ENCODE data around the gene KCNJ3. TPM values are rescaled to one million over a fixed set of nuclear protein-coding genes. Genes with fewer than 3 reads are reported as not detected.

The KCNJ3 gene
- polyA plus RNA-seq, 3 donors: not detected

- no peak overlapping the region for H2AFZ ChIP-seq (ENCODE audit: insufficient read depth, low read depth, low read length, poor library complexity, severe bottlenecking)
- no peak overlapping the region for H3K9ac ChIP-seq (ENCODE audit: insufficient read depth, low read length, poor library complexity, severe bottlenecking)
- no peaks in the 10 kb centered on the region for H3K27me3 Mint-ChIP-seq (ENCODE audit: low read depth in 3 of 3)
- no peak overlapping the region for H3K4me3 ChIP-seq (replicated peaks in 1 of 3; ENCODE audit: low read depth in 2 of 3, low read length in 3 of 3)
- H3K9me3 ChIP-seq (replicated peaks in 1 of 2; ENCODE audit: control insufficient read depth in 1 of 2, insufficient read depth in 1 of 2, low read length in 2 of 2): no peaks in the 10 kb centered on the region
- no CpG with 5 or more reads among the region's 1 CpG for WGBS (ENCODE audit: insufficient coverage)
- peaks cover 0 to 3% (median 0%) of the 10 kb centered on the region in 7 donors for H3K9me3 Mint-ChIP-seq
- H3K36me3 ChIP-seq (replicated peaks in 1 of 2; ENCODE audit: control insufficient read depth in 1 of 2, insufficient read depth in 2 of 2, low read length in 2 of 2): no peaks in the 10 kb centered on the region
- no peak for DNase-seq
- H4K20me1 ChIP-seq (ENCODE audit: insufficient read depth, low read length): no peaks in the 10 kb centered on the region
- no peak overlapping the region for H3K4me3 Mint-ChIP-seq
- no peak for TF ChIP-seq CTCF (IDR thresholded peaks at IDR 0.05)
- H3K27ac Mint-ChIP-seq: no peak overlapping the region
- no peaks in the 10 kb centered on the region for H3K4me1 ChIP-seq (ENCODE audit: control insufficient read depth in 1 of 2, insufficient read depth in 2 of 2, low read length in 2 of 2)
- H3K27me3 ChIP-seq (ENCODE audit: control insufficient read depth in 2 of 2, insufficient read depth in 2 of 2, low read length in 2 of 2): no peaks in the 10 kb centered on the region
- H3K36me3 Mint-ChIP-seq: no peaks in the 10 kb centered on the region
- intact Hi-C loops (cut with micrococcal nuclease): no loop called here
- H3K4me2 ChIP-seq (replicated peaks; ENCODE audit: extremely low read depth, low read length, poor library complexity, severe bottlenecking): no peak overlapping the region
- H3K27ac ChIP-seq (ENCODE audit: low read depth in 1 of 2, low read length in 2 of 2): no peak overlapping the region
- H3K79me2 ChIP-seq (ENCODE audit: insufficient read depth, low read length): no peaks in the 10 kb centered on the region
- H3K4me1 Mint-ChIP-seq: no peaks in the 10 kb centered on the region
These were observed 28.4 kb upstream of the KCNJ3 start for GRCh38 chr2:154670083-154670482.

GRCh38 chr2:154673694-154674093 lies 24.8 kb upstream of the KCNJ3 start:
- H3K4me3 Mint-ChIP-seq: no peak overlapping the region
- H3K27me3 Mint-ChIP-seq (ENCODE audit: low read depth in 3 of 3): no peaks in the 10 kb centered on the region
- intact Hi-C loops (cut with micrococcal nuclease): no loop called here
- no peak overlapping the region for H3K27ac ChIP-seq (ENCODE audit: low read depth in 1 of 2, low read length in 2 of 2)
- no peaks in the 10 kb centered on the region for H3K36me3 Mint-ChIP-seq
- no peak overlapping the region for H3K27ac Mint-ChIP-seq
- H2AFZ ChIP-seq (ENCODE audit: insufficient read depth, low read depth, low read length, poor library complexity, severe bottlenecking): no peak overlapping the region
- peaks cover 0 to 6% (median 0%) of the 10 kb centered on the region in 7 donors for H3K9me3 Mint-ChIP-seq
- H3K9ac ChIP-seq (ENCODE audit: insufficient read depth, low read length, poor library complexity, severe bottlenecking): no peak overlapping the region
- no peak for TF ChIP-seq CTCF (IDR thresholded peaks at IDR 0.05)
- H3K4me3 ChIP-seq (replicated peaks in 1 of 3; ENCODE audit: low read depth in 2 of 3, low read length in 3 of 3): no peak overlapping the region
- no peaks in the 10 kb centered on the region for H3K79me2 ChIP-seq (ENCODE audit: insufficient read depth, low read length)
- 86% methylated on average over 1 of the region's 3 CpGs for WGBS (ENCODE audit: insufficient coverage)
- H3K4me2 ChIP-seq (replicated peaks; ENCODE audit: extremely low read depth, low read length, poor library complexity, severe bottlenecking): no peak overlapping the region
- H4K20me1 ChIP-seq (ENCODE audit: insufficient read depth, low read length): no peaks in the 10 kb centered on the region
- no peaks in the 10 kb centered on the region for H3K27me3 ChIP-seq (ENCODE audit: control insufficient read depth in 2 of 2, insufficient read depth in 2 of 2, low read length in 2 of 2)
- DNase-seq: no peak
- no peaks in the 10 kb centered on the region for H3K36me3 ChIP-seq (replicated peaks in 1 of 2; ENCODE audit: control insufficient read depth in 1 of 2, insufficient read depth in 2 of 2, low read length in 2 of 2)
- H3K4me1 Mint-ChIP-seq: no peaks in the 10 kb centered on the region
- H3K9me3 ChIP-seq (replicated peaks in 1 of 2; ENCODE audit: control insufficient read depth in 1 of 2, insufficient read depth in 1 of 2, low read length in 2 of 2): no peaks in the 10 kb centered on the region
- no peaks in the 10 kb centered on the region for H3K4me1 ChIP-seq (ENCODE audit: control insufficient read depth in 1 of 2, insufficient read depth in 2 of 2, low read length in 2 of 2)

All from CD14-positive monocyte (primary cell).